D341Med (cell line): ENCODE data around the gene CMTM8.

ENCODE experiments used
- DNase-seq: peaks from one replicate; pipeline ENCODE4 v3.0.0; 2012; ENCODE audit warnings: low spot score

The CMTM8 gene

GRCh38 chr3:32412887-32413286 is 174.4 kb downstream of the CMTM8 start:
- DNase-seq: no peak

- no peak for DNase-seq
Observed at GRCh38 chr3:32413845-32414521, 175.5 kb downstream of the CMTM8 start.

- DNase-seq: no peak
Observed at GRCh38 chr3:32414522-32415202, 176.2 kb downstream of the CMTM8 start.

GRCh38 chr3:32419742-32420125 is 181.3 kb downstream of the CMTM8 start:
- no peak for DNase-seq
